ENCODE data around the gene SMARCA2. TPM values are rescaled to one million over a fixed set of nuclear protein-coding genes. Genes with fewer than 3 reads are reported as not detected.

The SMARCA2 gene
- total RNA-seq, 1 donor = 84.0 TPM

DNA sequence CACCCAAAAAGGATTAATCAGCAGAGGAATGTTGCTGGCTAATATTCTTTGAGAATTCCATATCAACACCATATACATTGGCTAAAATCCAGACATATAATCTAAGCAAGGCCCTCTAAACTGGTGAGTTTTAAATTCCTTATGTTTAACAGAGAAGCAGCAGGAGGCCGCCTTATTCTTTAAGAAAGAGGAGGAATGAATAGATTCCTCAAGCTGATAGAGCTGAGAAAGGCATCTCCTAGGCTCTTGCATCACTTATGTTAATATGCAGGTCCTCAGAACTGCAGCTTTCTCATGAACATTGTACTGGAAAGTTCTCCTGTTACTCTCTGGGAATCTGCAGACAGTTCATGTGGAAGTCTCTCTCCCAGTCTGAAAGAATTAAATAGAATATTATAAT is 20.1 kb upstream of the SMARCA2 start:
- no peak for DNase-seq (ENCODE audit: low read depth)
- H3K4me3 ChIP-seq (ENCODE audit: low read depth, low read length) = no peak overlapping the region

DNA sequence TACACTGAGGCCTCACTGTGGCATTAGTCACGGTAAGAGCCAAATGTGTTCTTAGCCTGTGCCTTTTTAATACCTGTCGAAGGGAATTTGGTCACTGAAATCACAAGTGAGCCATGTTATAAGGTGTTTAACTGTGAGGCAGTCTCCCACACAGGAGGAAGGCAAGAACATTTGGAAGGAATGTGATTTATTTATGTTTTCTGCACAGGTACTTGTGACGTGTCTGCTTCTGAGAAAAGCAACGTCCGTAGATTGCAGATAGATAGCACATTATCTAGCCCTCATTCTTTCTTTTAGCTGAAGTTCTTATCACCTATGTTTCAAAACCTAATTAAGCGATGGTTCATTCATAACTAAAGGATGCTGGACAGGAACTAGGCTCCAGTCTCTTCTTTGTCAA is 19.0 kb upstream of the SMARCA2 start:
- TF ChIP-seq, protein P1, sequence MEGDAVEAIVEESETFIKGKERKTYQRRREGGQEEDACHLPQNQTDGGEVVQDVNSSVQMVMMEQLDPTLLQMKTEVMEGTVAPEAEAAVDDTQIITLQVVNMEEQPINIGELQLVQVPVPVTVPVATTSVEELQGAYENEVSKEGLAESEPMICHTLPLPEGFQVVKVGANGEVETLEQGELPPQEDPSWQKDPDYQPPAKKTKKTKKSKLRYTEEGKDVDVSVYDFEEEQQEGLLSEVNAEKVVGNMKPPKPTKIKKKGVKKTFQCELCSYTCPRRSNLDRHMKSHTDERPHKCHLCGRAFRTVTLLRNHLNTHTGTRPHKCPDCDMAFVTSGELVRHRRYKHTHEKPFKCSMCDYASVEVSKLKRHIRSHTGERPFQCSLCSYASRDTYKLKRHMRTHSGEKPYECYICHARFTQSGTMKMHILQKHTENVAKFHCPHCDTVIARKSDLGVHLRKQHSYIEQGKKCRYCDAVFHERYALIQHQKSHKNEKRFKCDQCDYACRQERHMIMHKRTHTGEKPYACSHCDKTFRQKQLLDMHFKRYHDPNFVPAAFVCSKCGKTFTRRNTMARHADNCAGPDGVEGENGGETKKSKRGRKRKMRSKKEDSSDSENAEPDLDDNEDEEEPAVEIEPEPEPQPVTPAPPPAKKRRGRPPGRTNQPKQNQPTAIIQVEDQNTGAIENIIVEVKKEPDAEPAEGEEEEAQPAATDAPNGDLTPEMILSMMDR (IDR thresholded peaks at IDR 0.05; ENCODE audit: insufficient read depth, low read length) = no peak
- no peak for DNase-seq (ENCODE audit: low read depth)
- no peak overlapping the region for H3K4me3 ChIP-seq (ENCODE audit: low read depth, low read length)

More for the DNA sequence above, 20.1 kb upstream of the SMARCA2 start:
- TF ChIP-seq, protein P1 (IDR thresholded peaks at IDR 0.05; ENCODE audit: insufficient read depth, low read length) = no peak

DNA sequence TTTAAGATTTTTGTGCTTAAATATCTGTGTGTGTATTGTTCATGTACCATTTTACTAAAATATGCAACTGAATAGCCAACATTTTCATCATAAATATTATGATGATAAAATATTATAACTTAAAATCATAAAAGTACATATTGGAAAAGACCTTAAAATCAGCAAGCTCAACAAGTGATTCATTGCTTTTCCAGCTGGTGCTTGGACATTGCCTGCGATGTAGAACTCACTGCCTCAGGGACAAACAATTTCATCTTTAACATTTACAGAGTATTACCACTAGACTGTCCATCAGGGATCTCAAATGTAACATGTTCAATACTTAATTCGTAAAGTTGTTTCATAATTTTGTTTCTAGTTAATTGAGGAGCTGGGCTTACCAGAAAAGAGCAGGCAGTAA is 17.5 kb upstream of the SMARCA2 start:
- no peak for DNase-seq (ENCODE audit: low read depth)
- TF ChIP-seq, protein P1 (IDR thresholded peaks at IDR 0.05; ENCODE audit: insufficient read depth, low read length) = no peak
- H3K4me3 ChIP-seq (ENCODE audit: low read depth, low read length) = no peak overlapping the region

DNA sequence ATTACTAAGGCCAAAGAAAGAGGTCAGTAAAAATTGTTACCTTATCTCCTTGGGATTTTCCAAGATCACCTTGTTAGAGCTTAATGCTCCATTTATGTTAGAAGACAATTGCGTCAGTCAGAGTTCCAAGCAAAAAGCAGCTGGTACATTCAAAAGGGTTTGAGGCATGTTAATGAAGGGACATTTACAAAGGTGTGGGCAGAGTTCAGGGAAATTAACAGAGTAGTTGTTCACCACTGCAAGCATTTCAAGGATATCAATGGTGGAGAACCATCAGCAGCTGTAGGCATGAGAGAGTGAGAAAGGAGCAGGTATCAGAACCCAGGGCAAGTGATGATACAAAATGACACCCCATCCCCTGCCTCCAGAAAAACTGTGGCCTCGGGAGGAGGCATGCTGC is 17.0 kb upstream of the SMARCA2 start:
- no peak overlapping the region for H3K4me3 ChIP-seq (ENCODE audit: low read depth, low read length)
- TF ChIP-seq, protein P1 (IDR thresholded peaks at IDR 0.05; ENCODE audit: insufficient read depth, low read length) = no peak
- DNase-seq (ENCODE audit: low read depth) = no peak

DNA sequence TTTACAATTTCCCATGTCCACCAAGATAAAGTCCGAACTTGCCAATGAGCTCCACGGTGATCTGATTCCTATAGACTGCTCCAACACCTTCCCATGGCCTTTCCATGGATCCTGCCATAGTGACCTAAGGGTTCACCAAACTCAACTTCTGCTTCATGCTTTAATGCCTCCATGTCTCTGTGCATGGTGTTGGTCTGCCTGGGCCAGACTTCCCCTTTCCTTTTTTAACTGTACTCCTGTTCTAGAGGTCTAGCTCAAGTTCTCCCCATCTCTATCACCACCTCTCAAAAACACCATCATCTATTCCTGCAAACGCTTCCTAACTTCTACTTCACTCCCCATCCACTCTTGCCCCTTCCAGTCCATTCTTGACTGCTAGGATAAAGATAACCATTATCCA is 14.8 kb upstream of the SMARCA2 start:
- no peak overlapping the region for H3K4me3 ChIP-seq (ENCODE audit: low read depth, low read length)
- TF ChIP-seq, protein P1 (IDR thresholded peaks at IDR 0.05; ENCODE audit: insufficient read depth, low read length) = no peak
- DNase-seq (ENCODE audit: low read depth) = no peak

DNA sequence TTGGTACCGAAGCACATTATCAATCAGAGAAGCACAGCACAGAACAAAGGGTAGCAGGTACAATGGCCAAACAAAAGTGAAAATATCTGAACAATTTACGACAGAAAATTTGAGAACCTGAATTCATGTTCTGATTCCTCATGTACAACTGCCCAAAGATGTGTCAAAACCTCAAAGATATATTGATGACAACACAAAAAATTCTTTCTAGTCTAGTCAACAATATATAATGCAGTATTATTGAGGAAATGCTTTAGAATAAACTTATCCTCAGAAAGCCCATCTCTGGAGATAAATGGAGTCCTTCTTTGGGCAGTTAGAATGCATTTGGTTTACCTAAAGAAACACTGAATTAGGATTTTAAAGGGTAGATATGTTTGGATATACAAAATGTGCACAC is 6.8 kb upstream of the SMARCA2 start:
- DNase-seq (ENCODE audit: low read depth) = no peak
- no peak overlapping the region for H3K4me3 ChIP-seq (ENCODE audit: low read depth, low read length)
- TF ChIP-seq, protein P1 (IDR thresholded peaks at IDR 0.05; ENCODE audit: insufficient read depth, low read length) = no peak

DNA sequence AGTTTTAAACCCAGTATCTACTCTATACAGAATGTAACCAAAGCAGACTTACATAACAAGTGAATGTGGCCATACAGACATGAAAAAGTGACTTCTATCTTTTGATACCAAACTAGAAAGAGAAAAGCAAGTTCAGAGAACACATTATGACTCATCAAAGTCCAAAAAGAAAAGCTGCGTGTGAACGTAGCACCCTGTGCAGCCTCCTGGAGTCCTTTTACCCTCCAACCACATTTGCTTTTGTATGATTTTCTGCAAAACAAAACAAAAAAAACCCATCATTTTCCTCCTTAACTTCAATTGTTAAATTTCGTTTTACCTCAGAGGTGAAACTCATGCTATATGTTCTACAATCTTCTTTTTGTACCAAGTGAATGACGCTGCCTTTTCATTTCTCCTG is 2.8 kb upstream of the SMARCA2 start:
- TF ChIP-seq, protein P1 (IDR thresholded peaks at IDR 0.05; ENCODE audit: insufficient read depth, low read length) = no peak

More for the DNA sequence above, 2.8 kb upstream of the SMARCA2 start:
- no peak for DNase-seq (ENCODE audit: low read depth)
- no peak overlapping the region for H3K4me3 ChIP-seq (ENCODE audit: low read depth, low read length)
